ENCODE results near the gene CALHM3.

GRCh38 chr10:103439776-103440175 lies 39.3 kb downstream of the CALHM3 start:
- TF ChIP-seq CTCF (conservative IDR thresholded peaks at IDR 0.05), result no peak
- TF ChIP-seq EZH2 (IDR thresholded peaks at IDR 0.05; ENCODE audit: low read depth), result no peak

Measured in PC-9 (cell line).